ENCODE data around the gene KDM4C. TPM values are rescaled to one million over a fixed set of nuclear protein-coding genes. Genes with fewer than 3 reads are reported as not detected.
"Not testable (repeated sequence)": the region's sequence is repeated elsewhere in the genome, so short reads cannot be mapped to it uniquely, and the experiment has no call there.

Gene KDM4C
- total and polyA plus RNA-seq, 4 donors: 18.9 to 69.5 (median 29.1) TPM

DNA sequence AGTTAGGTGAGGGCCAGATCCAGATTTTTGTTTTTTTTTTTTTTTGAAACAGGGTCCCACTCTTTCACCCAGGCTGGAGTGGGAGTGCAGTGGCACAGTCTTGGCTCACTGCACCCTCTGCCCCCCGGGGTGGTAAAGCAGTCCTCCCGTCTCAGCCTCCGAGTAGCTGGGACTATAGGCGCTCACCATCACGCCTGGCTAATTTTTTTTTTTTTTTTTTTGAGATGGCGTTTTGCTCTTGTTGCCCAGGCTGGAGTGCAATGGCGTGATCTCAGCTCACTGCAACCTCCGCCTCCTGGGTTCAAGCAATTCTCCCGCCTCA lies 31.2 kb downstream of the KDM4C start:
- WGBS (ENCODE audit: insufficient coverage): 100% methylated on average over 2 of the region's 9 CpGs
- not testable (repeated sequence) for H3K36me3 ChIP-seq (ENCODE audit: control insufficient read depth, insufficient read depth, low read length); H3K9me3 ChIP-seq (ENCODE audit: control insufficient read depth, insufficient read depth, low read length); DNase-seq (ENCODE audit: low read depth in 4 of 6, low spot score in 6 of 6); H3K27ac ChIP-seq (ENCODE audit: low read depth, low read length); H3K27me3 ChIP-seq (ENCODE audit: control insufficient read depth, insufficient read depth, low read length); H3K4me3 ChIP-seq (ENCODE audit: low read depth, low read length)
- H3K4me1 ChIP-seq (ENCODE audit: control insufficient read depth, insufficient read depth, low read length): peaks cover 18% of the 10 kb centered on the region

DNA sequence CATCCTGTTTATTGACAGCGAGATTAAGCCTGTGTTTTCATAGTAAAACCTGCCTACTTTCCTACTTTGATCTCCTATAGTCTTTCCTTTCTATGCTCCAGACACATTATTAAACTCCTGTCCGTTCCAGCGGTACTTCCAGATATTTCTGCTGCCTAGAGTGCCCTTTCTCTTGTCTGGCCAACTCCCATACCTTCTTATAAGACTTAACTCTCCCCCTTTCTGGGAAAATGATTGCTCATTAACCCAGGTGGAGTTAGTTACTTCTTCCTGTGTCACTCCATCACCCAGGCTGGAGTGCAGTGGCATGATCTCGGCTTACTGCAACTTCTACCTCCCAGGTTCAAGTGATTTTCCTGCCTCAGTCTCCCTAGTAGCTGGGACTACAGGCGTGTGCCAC lies 33.1 kb downstream of the KDM4C start:
- 97% methylated on average over 3 of the region's 5 CpGs for WGBS (ENCODE audit: insufficient coverage)
- Histone ChIP-seq H3K36me3 (ENCODE audit: control insufficient read depth, insufficient read depth, low read length) (peaks cover 8% of the 10 kb centered on the region), H3K4me3 (ENCODE audit: low read depth, low read length) (no peak overlapping the region), H3K27me3 (ENCODE audit: control insufficient read depth, insufficient read depth, low read length) (no peaks in the 10 kb centered on the region), H3K9me3 (ENCODE audit: control insufficient read depth, insufficient read depth, low read length) (no peaks in the 10 kb centered on the region), H3K27ac (ENCODE audit: low read depth, low read length) (no peak overlapping the region), H3K4me1 (ENCODE audit: control insufficient read depth, insufficient read depth, low read length) (peaks cover 13% of the 10 kb centered on the region)
- no peak for DNase-seq (ENCODE audit: low read depth in 4 of 6, low spot score in 6 of 6)

DNA sequence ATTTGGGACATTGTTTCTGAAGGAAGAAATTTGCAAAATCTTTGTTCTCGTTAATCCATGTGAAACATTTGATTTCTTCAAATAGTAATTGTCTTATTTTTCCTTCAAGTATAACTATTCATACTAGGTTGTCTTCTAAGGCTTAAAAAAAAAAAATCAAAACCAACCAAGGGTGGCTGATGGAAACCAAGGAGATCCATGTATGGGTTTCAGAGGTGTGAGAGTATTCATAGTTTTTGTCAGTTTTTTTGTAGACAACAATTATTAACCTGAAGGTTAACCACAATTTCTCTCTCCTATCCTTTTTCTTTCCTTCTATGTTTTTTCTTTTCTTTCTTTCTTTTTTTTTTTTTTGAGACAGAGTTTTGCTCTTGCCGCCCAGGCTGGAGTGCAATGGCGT lies 35.4 kb downstream of the KDM4C start:
- no CpG with 5 or more reads among the region's 3 CpGs for WGBS (ENCODE audit: insufficient coverage)
- H3K9me3 ChIP-seq (ENCODE audit: control insufficient read depth, insufficient read depth, low read length): no peaks in the 10 kb centered on the region
- peaks cover 10% of the 10 kb centered on the region for H3K4me1 ChIP-seq (ENCODE audit: control insufficient read depth, insufficient read depth, low read length)
- no peak for DNase-seq (ENCODE audit: low read depth in 4 of 6, low spot score in 6 of 6)
- H3K27me3 ChIP-seq (ENCODE audit: control insufficient read depth, insufficient read depth, low read length): no peaks in the 10 kb centered on the region
- H3K4me3 ChIP-seq (ENCODE audit: low read depth, low read length): no peak overlapping the region
- no peak overlapping the region for H3K27ac ChIP-seq (ENCODE audit: low read depth, low read length)
- H3K36me3 ChIP-seq (ENCODE audit: control insufficient read depth, insufficient read depth, low read length): peaks cover 8% of the 10 kb centered on the region

DNA sequence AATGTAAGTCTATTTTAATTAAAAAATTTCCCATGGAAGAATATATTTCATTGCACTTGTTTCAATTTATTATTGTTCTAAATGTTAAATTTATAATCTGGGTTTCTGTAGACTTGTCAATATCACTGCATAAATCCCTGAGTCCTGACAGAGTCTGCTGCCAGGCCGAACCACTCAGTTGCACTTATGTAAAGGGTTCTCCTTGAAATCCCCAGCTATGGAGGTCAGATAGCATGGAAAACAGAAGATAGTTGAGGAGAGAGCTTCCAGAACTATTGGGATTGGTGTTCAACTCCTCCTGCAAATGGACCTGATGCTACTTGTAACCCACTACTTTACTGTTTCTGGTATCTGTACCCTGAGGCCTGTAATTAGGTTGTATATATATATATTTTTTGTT lies 37.2 kb downstream of the KDM4C start:
- 100% methylated on average over 1 of the region's 1 CpG for WGBS (ENCODE audit: insufficient coverage)
- no peak overlapping the region for H3K27ac ChIP-seq (ENCODE audit: low read depth, low read length)
- H3K9me3 ChIP-seq (ENCODE audit: control insufficient read depth, insufficient read depth, low read length): no peaks in the 10 kb centered on the region
- DNase-seq (ENCODE audit: low read depth in 4 of 6, low spot score in 6 of 6): no peak
- H3K4me3 ChIP-seq (ENCODE audit: low read depth, low read length): no peak overlapping the region
- no peaks in the 10 kb centered on the region for H3K27me3 ChIP-seq (ENCODE audit: control insufficient read depth, insufficient read depth, low read length)
- peaks cover 8% of the 10 kb centered on the region for H3K36me3 ChIP-seq (ENCODE audit: control insufficient read depth, insufficient read depth, low read length)
- H3K4me1 ChIP-seq (ENCODE audit: control insufficient read depth, insufficient read depth, low read length): no peaks in the 10 kb centered on the region

DNA sequence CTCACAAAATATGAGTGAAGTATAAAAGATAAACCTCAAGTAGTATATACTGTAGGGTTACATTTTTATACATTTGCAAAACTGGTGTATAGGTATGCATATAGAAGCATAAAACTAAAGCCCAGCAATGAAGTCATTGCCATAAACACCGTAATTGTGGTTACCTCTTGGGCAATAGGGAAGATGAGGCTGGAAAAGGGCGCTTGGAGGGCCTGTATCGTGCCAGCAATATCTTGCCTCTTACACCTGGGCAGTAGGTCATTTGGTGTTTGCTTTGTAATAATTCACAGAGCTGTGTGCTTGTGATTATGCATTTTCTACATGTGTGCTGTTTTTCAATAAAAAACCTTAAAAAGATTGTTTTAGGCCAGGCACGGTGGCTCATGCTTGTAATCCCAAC lies 45.2 kb downstream of the KDM4C start:
- WGBS (ENCODE audit: insufficient coverage): 95% methylated on average over 4 of the region's 4 CpGs
- no peaks in the 10 kb centered on the region for H3K9me3 ChIP-seq (ENCODE audit: control insufficient read depth, insufficient read depth, low read length)
- no peak overlapping the region for H3K27ac ChIP-seq (ENCODE audit: low read depth, low read length)
- H3K36me3 ChIP-seq (ENCODE audit: control insufficient read depth, insufficient read depth, low read length): peaks cover 4% of the 10 kb centered on the region
- H3K4me3 ChIP-seq (ENCODE audit: low read depth, low read length): no peak overlapping the region
- no peak for DNase-seq (ENCODE audit: low read depth in 4 of 6, low spot score in 6 of 6)
- peaks cover 5% of the 10 kb centered on the region for H3K4me1 ChIP-seq (ENCODE audit: control insufficient read depth, insufficient read depth, low read length)
- no peaks in the 10 kb centered on the region for H3K27me3 ChIP-seq (ENCODE audit: control insufficient read depth, insufficient read depth, low read length)

DNA sequence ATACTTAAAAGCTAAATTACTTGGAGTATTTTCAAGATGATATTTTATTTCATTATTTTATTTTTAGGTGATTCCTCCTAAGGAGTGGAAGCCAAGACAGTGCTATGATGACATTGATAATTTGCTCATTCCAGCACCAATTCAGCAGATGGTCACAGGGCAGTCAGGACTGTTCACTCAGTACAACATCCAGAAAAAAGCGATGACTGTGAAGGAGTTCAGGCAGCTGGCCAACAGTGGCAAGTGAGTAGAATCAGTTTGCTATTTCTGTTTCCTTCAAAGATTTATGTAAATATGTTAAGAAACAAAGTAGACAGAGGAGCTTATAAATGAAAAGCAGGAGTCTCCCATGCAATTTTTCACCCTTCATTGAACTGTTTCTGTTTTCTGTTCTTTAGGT lies 47.8 kb downstream of the KDM4C start:
- Histone ChIP-seq H3K4me3 (ENCODE audit: low read depth, low read length) (no peak overlapping the region), H3K9me3 (ENCODE audit: control insufficient read depth, insufficient read depth, low read length) (no peaks in the 10 kb centered on the region), H3K36me3 (ENCODE audit: control insufficient read depth, insufficient read depth, low read length) (peaks cover 4% of the 10 kb centered on the region), H3K27me3 (ENCODE audit: control insufficient read depth, insufficient read depth, low read length) (no peaks in the 10 kb centered on the region), H3K27ac (ENCODE audit: low read depth, low read length) (no peak overlapping the region), H3K4me1 (ENCODE audit: control insufficient read depth, insufficient read depth, low read length) (peaks cover 5% of the 10 kb centered on the region)
- WGBS (ENCODE audit: insufficient coverage): 0% methylated on average over 1 of the region's 1 CpG
- DNase-seq (ENCODE audit: low read depth in 4 of 6, low spot score in 6 of 6): peak in 5 of 6 donors; percentile 32 to 91 (median 39)

DNA sequence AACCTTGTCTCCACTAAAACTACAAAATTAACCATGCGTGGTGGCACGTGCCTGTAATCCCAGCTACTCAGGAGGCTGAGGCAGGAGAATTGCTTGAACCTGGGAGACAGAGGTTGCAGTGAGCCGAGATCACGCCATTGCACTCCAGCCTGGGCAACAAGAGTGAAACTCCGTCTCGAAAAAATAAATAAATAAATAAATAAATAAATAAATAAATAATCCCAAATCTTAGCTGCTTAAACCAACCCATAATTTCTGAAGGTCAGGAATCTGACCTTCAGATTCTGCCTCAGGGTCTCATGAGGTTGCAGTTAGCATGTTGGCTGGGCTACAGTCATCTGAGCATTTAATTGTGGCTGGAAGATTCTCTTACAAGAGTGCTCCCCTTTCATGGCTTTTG lies 48.5 kb downstream of the KDM4C start:
- not testable (repeated sequence) for H3K9me3 ChIP-seq (ENCODE audit: control insufficient read depth, insufficient read depth, low read length); H3K4me1 ChIP-seq (ENCODE audit: control insufficient read depth, insufficient read depth, low read length); H3K27ac ChIP-seq (ENCODE audit: low read depth, low read length); H3K36me3 ChIP-seq (ENCODE audit: control insufficient read depth, insufficient read depth, low read length); DNase-seq (ENCODE audit: low read depth in 4 of 6, low spot score in 6 of 6); H3K27me3 ChIP-seq (ENCODE audit: control insufficient read depth, insufficient read depth, low read length); H3K4me3 ChIP-seq (ENCODE audit: low read depth, low read length)
- no CpG with 5 or more reads among the region's 6 CpGs for WGBS (ENCODE audit: insufficient coverage)

DNA sequence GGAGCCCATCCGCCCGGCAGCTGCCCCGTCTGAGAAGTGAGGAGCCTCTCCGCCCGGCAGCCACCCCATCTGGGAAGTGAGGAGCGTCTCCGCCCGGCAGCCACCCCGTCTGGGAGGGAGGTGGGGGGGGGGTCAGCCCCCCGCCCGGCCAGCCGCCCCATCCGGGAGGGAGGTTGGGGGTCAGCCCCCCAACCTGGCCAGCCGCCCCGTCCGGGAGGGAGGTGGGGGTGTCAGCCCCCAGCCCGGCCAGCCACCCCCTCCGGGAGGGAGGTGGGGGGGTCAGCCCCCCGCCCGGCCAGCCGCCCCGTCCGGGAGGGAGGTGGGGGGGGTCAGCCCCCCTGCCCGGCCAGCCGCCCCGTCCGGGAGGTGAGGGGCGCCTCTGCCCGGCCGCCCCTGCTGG lies 49.9 kb downstream of the KDM4C start:
- H3K4me3 ChIP-seq (ENCODE audit: low read depth, low read length); H3K27ac ChIP-seq (ENCODE audit: low read depth, low read length); H3K4me1 ChIP-seq (ENCODE audit: control insufficient read depth, insufficient read depth, low read length); H3K27me3 ChIP-seq (ENCODE audit: control insufficient read depth, insufficient read depth, low read length); DNase-seq (ENCODE audit: low read depth in 4 of 6, low spot score in 6 of 6); H3K36me3 ChIP-seq (ENCODE audit: control insufficient read depth, insufficient read depth, low read length); H3K9me3 ChIP-seq (ENCODE audit: control insufficient read depth, insufficient read depth, low read length): not testable (repeated sequence)
- no CpG with 5 or more reads among the region's 30 CpGs for WGBS (ENCODE audit: insufficient coverage)

DNA sequence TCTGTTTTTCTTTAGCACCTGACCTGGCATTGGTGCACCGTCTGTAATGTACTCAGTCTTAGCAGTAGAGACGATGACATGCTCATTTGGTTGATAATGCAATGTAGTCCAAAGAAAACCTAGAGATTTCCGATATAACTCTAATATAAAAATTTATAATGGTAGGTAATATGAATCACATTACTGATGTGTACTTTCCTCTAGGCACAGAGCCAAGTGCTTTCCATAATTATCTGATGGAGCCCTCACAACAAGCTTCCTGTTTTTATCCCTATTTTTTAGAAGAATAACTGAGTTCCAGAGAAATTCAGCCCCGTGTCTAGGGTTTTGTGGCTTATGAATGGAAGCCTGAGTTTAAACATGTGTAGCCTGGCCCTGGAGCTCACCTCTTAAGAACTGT lies 53.7 kb downstream of the KDM4C start:
- WGBS (ENCODE audit: insufficient coverage): 89% methylated on average over 1 of the region's 4 CpGs
- no peaks in the 10 kb centered on the region for H3K27me3 ChIP-seq (ENCODE audit: control insufficient read depth, insufficient read depth, low read length)
- no peak overlapping the region for H3K27ac ChIP-seq (ENCODE audit: low read depth, low read length)
- no peak overlapping the region for H3K4me3 ChIP-seq (ENCODE audit: low read depth, low read length)
- H3K4me1 ChIP-seq (ENCODE audit: control insufficient read depth, insufficient read depth, low read length): no peaks in the 10 kb centered on the region
- no peaks in the 10 kb centered on the region for H3K9me3 ChIP-seq (ENCODE audit: control insufficient read depth, insufficient read depth, low read length)
- peaks cover 4% of the 10 kb centered on the region for H3K36me3 ChIP-seq (ENCODE audit: control insufficient read depth, insufficient read depth, low read length)
- no peak for DNase-seq (ENCODE audit: low read depth in 4 of 6, low spot score in 6 of 6)

DNA sequence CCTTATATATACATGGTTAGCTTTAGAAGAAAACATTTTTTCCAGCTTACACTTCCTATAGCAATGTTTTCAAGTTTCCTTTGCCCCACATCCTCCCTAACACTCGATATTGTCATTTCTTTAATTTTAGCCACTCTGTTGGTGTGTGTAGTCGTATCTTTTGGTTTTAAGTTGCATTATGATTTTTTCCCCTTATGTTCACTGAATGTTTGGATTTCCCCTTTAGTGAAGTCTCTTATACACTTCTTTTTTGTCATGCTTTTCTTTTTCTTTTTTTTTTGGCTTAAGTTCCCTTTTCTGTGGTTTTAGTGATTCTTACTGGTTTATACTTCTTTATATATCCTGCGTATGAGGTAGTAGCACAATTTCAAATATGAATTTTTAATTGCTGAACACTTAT lies 58.8 kb downstream of the KDM4C start:
- H3K4me1 ChIP-seq (ENCODE audit: control insufficient read depth, insufficient read depth, low read length): no peaks in the 10 kb centered on the region
- H3K27ac ChIP-seq (ENCODE audit: low read depth, low read length): no peak overlapping the region
- WGBS (ENCODE audit: insufficient coverage): no CpG with 5 or more reads among the region's 3 CpGs
- no peaks in the 10 kb centered on the region for H3K36me3 ChIP-seq (ENCODE audit: control insufficient read depth, insufficient read depth, low read length)
- no peaks in the 10 kb centered on the region for H3K27me3 ChIP-seq (ENCODE audit: control insufficient read depth, insufficient read depth, low read length)
- no peaks in the 10 kb centered on the region for H3K9me3 ChIP-seq (ENCODE audit: control insufficient read depth, insufficient read depth, low read length)
- no peak overlapping the region for H3K4me3 ChIP-seq (ENCODE audit: low read depth, low read length)
- DNase-seq (ENCODE audit: low read depth in 4 of 6, low spot score in 6 of 6): no peak
